ENCODE measurements around the gene SUSD6.

SUSD6 gene

DNA sequence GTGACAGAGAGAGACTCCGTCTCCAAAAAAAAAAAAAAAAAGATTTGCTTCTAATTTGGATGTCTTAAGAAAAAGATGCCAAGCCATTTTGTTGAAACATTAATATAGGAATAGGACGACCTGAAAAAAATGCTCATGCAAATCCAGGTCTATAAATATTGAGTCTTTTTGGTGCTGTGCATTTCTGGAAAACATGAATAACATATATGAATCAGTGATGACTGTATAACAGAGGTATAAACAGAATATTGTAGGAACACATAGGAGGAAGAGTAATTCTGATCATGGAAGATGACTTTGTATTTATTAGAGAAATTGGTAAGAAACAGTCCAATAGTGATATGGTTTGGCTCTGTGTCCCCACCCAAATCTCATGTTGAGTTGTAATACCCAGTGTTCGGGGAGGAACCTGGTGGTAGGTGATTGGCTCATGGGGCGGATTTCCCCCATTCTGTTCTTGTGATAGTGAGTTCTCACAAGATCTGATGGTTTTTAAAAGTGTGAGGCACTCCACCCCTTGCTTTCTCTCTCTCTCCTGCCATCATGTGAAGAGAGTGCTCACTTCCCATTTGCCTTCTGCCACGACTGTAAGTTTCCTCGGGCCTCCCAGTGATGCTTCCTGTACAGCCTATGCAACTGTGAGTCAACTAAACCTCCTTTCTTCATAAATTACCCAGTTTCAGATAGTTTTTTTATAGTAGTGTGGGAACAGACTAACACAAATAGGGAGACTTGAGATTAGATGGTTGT, 152.5 kb downstream of the SUSD6 start:
- Histone ChIP-seq H3K9me3 (ENCODE audit: control insufficient read depth, low read length) (no peaks in the 10 kb centered on the region), H3K4ac (ENCODE audit: low read depth in 1 of 2, low read length in 2 of 2) (no peak overlapping the region), H3K9ac (ENCODE audit: low read length) (no peak overlapping the region), H2BK120ac (ENCODE audit: low read depth, low read length) (no peak overlapping the region), H2AFZ (ENCODE audit: low read depth, low read length) (no peak overlapping the region), H3K27ac (ENCODE audit: low read length, poor library complexity, severe bottlenecking) (no peak overlapping the region), H3K4me2 (ENCODE audit: low read length, poor library complexity, severe bottlenecking) (no peak overlapping the region), H3K79me1 (replicated peaks; ENCODE audit: low read length, poor library complexity, severe bottlenecking) (peaks cover 7% of the 10 kb centered on the region), H2AK5ac (ENCODE audit: low read length, severe bottlenecking) (no peak overlapping the region), H3K14ac (ENCODE audit: low read length in 2 of 2) (no peak overlapping the region), H4K91ac (ENCODE audit: low read length) (no peak overlapping the region), H2BK5ac (ENCODE audit: low read depth, low read length, poor library complexity, severe bottlenecking) (no peak overlapping the region), H3K23ac (ENCODE audit: low read length in 2 of 2) (no peak overlapping the region), H3K4me3 (ENCODE audit: insufficient read depth in 1 of 2, low read depth in 1 of 2, low read length in 2 of 2) (no peak overlapping the region), H2BK12ac (ENCODE audit: low read length in 2 of 2) (no peak overlapping the region), H3K36me3 (ENCODE audit: control insufficient read depth in 1 of 2, insufficient read depth in 2 of 2, low read depth in 1 of 2, low read length in 2 of 2) (peaks cover 4 to 12% of the 10 kb centered on the region in 2 experiments), H4K8ac (ENCODE audit: low read length) (no peak overlapping the region), H2BK15ac (ENCODE audit: low read depth, poor library complexity, severe bottlenecking) (no peak overlapping the region), H3K27me3 (ENCODE audit: control insufficient read depth in 1 of 2, insufficient read depth in 1 of 2, low read length in 2 of 2) (no peaks in the 10 kb centered on the region), H3K18ac (ENCODE audit: low read depth in 1 of 2, low read length in 2 of 2) (no peak overlapping the region), H3K4me1 (ENCODE audit: control insufficient read depth, insufficient read depth, low read depth, low read length) (peaks cover 4% of the 10 kb centered on the region)
- DNase-seq, result peak; percentile 68
- WGBS, result 89% methylated on average over 5 of the region's 6 CpGs

All from mesenchymal stem cell (in vitro differentiated cells and primary cell).